ENCODE data around the gene ZNF613.

DNA sequence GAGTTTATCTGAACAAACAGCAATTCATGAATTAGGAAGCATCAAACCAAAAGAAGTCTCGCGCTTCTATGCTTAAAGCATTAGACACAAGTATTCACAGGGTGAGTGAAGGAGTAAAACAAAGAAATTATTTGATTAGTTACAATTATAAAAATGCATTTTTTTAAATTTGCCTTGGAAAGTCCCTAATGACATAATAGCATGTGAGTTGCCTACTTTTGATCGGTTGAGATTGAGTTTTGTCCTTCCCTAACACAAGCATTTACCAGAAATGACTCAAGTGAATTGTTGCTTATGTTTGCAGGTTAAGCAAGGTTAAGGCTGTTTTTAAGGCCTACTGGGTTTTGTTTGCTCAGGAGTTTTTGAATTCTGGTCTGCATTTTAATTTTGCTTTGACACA lies 22.1 kb upstream of the ZNF613 start:
- no peak for TF ChIP-seq ZFP30 (CRISPR knock-in tag; IDR thresholded peaks at IDR 0.05)
- TF ChIP-seq OSR1 (CRISPR knock-in tag; IDR thresholded peaks at IDR 0.05), result no peak
- TF ChIP-seq ZNF8 (CRISPR knock-in tag; IDR thresholded peaks at IDR 0.05), result no peak
- no peak for TF ChIP-seq PATZ1 (CRISPR knock-in tag; IDR thresholded peaks at IDR 0.05; ENCODE audit: borderline replicate concordance)
- TF ChIP-seq RARB (CRISPR knock-in tag; IDR thresholded peaks at IDR 0.05), result no peak
- TF ChIP-seq ZC3H10 (CRISPR knock-in tag; IDR thresholded peaks at IDR 0.05), result no peak
- TF ChIP-seq, protein P1, sequence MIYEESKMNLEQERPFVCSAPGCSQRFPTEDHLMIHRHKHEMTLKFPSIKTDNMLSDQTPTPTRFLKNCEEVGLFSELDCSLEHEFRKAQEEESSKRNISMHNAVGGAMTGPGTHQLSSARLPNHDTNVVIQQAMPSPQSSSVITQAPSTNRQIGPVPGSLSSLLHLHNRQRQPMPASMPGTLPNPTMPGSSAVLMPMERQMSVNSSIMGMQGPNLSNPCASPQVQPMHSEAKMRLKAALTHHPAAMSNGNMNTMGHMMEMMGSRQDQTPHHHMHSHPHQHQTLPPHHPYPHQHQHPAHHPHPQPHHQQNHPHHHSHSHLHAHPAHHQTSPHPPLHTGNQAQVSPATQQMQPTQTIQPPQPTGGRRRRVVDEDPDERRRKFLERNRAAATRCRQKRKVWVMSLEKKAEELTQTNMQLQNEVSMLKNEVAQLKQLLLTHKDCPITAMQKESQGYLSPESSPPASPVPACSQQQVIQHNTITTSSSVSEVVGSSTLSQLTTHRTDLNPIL (CRISPR knock-in tag; IDR thresholded peaks at IDR 0.05; ENCODE audit: low read depth), result no peak
